Measurements from ENCODE around the gene AGBL1. TPM values are rescaled to one million over a fixed set of nuclear protein-coding genes. Genes with fewer than 3 reads are reported as not detected.

AGBL1 gene
- total and polyA plus RNA-seq, 2 experiments from 2014 or later, result not detected

- no peaks in the 10 kb centered on the region for H3K9me2 ChIP-seq (ENCODE audit: insufficient read depth)
- no peaks in the 10 kb centered on the region for H3K79me2 ChIP-seq (ENCODE audit: insufficient read depth)
- no peaks in the 10 kb centered on the region for H3K4me1 ChIP-seq (ENCODE audit: insufficient read depth)
- in situ Hi-C loops (cut with MboI), result no loop called here
- no peaks in the 10 kb centered on the region for H3K9me3 ChIP-seq (ENCODE audit: low read depth)
- H2AFZ ChIP-seq, result no peak overlapping the region
- TF ChIP-seq EZH2 (IDR thresholded peaks at IDR 0.05; ENCODE audit: insufficient read depth, poor library complexity, severe bottlenecking) (no peak), EZH2phosphoT487 (IDR thresholded peaks at IDR 0.05; ENCODE audit: insufficient read depth, low read depth) (no peak)
- no peaks in the 10 kb centered on the region for H4K20me1 ChIP-seq (ENCODE audit: insufficient read depth)
- H3K36me3 ChIP-seq (ENCODE audit: low read depth), result no peaks in the 10 kb centered on the region
- H3K4me3 ChIP-seq, result no peak overlapping the region
- no peak for DNase-seq
- H3K4me2 ChIP-seq (ENCODE audit: unreplicated experiment), result no peak overlapping the region
- H3F3A ChIP-seq (ENCODE audit: insufficient read depth), result no peaks in the 10 kb centered on the region
- H3K9ac ChIP-seq, result no peak overlapping the region
- H3K27me3 ChIP-seq (replicated peaks; ENCODE audit: insufficient read depth), result no peaks in the 10 kb centered on the region
- WGBS, 2 experiments (ENCODE audit: low coverage in 1 of 2, low lambda C conversion rate in 2 of 2, missing lambda C conversion rate in 2 of 2), result 5 to 9% methylated on average over 13 of the region's 13 CpGs
- H3K27ac ChIP-seq, result no peak overlapping the region
These were observed 3.1 kb downstream of the AGBL1 start for GRCh38 chr15:86082619-86083380.

GRCh38 chr15:86087808-86088207 is 8.1 kb downstream of the AGBL1 start:
- no peak overlapping the region for H3K27ac ChIP-seq
- no peaks in the 10 kb centered on the region for H3K9me3 ChIP-seq (ENCODE audit: low read depth)
- H2AFZ ChIP-seq, result no peak overlapping the region
- TF ChIP-seq EZH2phosphoT487 (IDR thresholded peaks at IDR 0.05; ENCODE audit: insufficient read depth, low read depth) (no peak), EZH2 (IDR thresholded peaks at IDR 0.05; ENCODE audit: insufficient read depth, poor library complexity, severe bottlenecking) (no peak)
- H4K20me1 ChIP-seq (ENCODE audit: insufficient read depth), result no peaks in the 10 kb centered on the region
- no peaks in the 10 kb centered on the region for H3K27me3 ChIP-seq (replicated peaks; ENCODE audit: insufficient read depth)
- DNase-seq, result no peak
- H3K79me2 ChIP-seq (ENCODE audit: insufficient read depth), result no peaks in the 10 kb centered on the region
- H3K4me1 ChIP-seq (ENCODE audit: insufficient read depth), result no peaks in the 10 kb centered on the region
- no peaks in the 10 kb centered on the region for H3K36me3 ChIP-seq (ENCODE audit: low read depth)
- H3K9ac ChIP-seq, result no peak overlapping the region
- H3F3A ChIP-seq (ENCODE audit: insufficient read depth), result no peaks in the 10 kb centered on the region
- H3K4me2 ChIP-seq (ENCODE audit: unreplicated experiment), result no peak overlapping the region
- H3K4me3 ChIP-seq, result no peak overlapping the region
- no peaks in the 10 kb centered on the region for H3K9me2 ChIP-seq (ENCODE audit: insufficient read depth)
- in situ Hi-C loops (cut with MboI), result no loop called here

GRCh38 chr15:86089422-86089821 is 9.8 kb downstream of the AGBL1 start:
- Histone ChIP-seq H4K20me1 (ENCODE audit: insufficient read depth) (no peaks in the 10 kb centered on the region), H3K4me3 (no peak overlapping the region), H3K27me3 (replicated peaks; ENCODE audit: insufficient read depth) (no peaks in the 10 kb centered on the region), H3K9ac (no peak overlapping the region), H3K27ac (no peak overlapping the region), H3F3A (ENCODE audit: insufficient read depth) (no peaks in the 10 kb centered on the region), H3K9me3 (ENCODE audit: low read depth) (no peaks in the 10 kb centered on the region), H3K4me1 (ENCODE audit: insufficient read depth) (no peaks in the 10 kb centered on the region), H3K79me2 (ENCODE audit: insufficient read depth) (no peaks in the 10 kb centered on the region), H3K4me2 (ENCODE audit: unreplicated experiment) (no peak overlapping the region), H2AFZ (no peak overlapping the region), H3K9me2 (ENCODE audit: insufficient read depth) (no peaks in the 10 kb centered on the region), H3K36me3 (ENCODE audit: low read depth) (no peaks in the 10 kb centered on the region)
- WGBS, 2 experiments (ENCODE audit: low coverage in 1 of 2, low lambda C conversion rate in 2 of 2, missing lambda C conversion rate in 2 of 2), result 4 to 5% methylated on average over 4 of the region's 4 CpGs
- in situ Hi-C loops (cut with MboI), result no loop called here
- TF ChIP-seq EZH2phosphoT487 (IDR thresholded peaks at IDR 0.05; ENCODE audit: insufficient read depth, low read depth) (no peak), EZH2 (IDR thresholded peaks at IDR 0.05; ENCODE audit: insufficient read depth, poor library complexity, severe bottlenecking) (no peak)
- no peak for DNase-seq

GRCh38 chr15:86101818-86102217 is 22.1 kb downstream of the AGBL1 start:
- no peaks in the 10 kb centered on the region for H3K9me2 ChIP-seq (ENCODE audit: insufficient read depth)
- no peaks in the 10 kb centered on the region for H3K36me3 ChIP-seq (ENCODE audit: low read depth)
- H3F3A ChIP-seq (ENCODE audit: insufficient read depth), result no peaks in the 10 kb centered on the region
- H3K4me2 ChIP-seq (ENCODE audit: unreplicated experiment), result no peak overlapping the region
- WGBS, 2 experiments (ENCODE audit: low coverage in 1 of 2, low lambda C conversion rate in 2 of 2, missing lambda C conversion rate in 2 of 2), result 58 to 63% methylated on average over 5 of the region's 5 CpGs
- H3K79me2 ChIP-seq (ENCODE audit: insufficient read depth), result no peaks in the 10 kb centered on the region
- no peaks in the 10 kb centered on the region for H3K4me1 ChIP-seq (ENCODE audit: insufficient read depth)
- in situ Hi-C loops (cut with MboI), result no loop called here
- H4K20me1 ChIP-seq (ENCODE audit: insufficient read depth), result no peaks in the 10 kb centered on the region
- no peak overlapping the region for H2AFZ ChIP-seq
- no peaks in the 10 kb centered on the region for H3K9me3 ChIP-seq (ENCODE audit: low read depth)
- H3K9ac ChIP-seq, result no peak overlapping the region
- no peak for TF ChIP-seq EZH2 (IDR thresholded peaks at IDR 0.05; ENCODE audit: insufficient read depth, poor library complexity, severe bottlenecking)
- TF ChIP-seq EZH2phosphoT487 (IDR thresholded peaks at IDR 0.05; ENCODE audit: insufficient read depth, low read depth), result no peak
- H3K27me3 ChIP-seq (replicated peaks; ENCODE audit: insufficient read depth), result no peaks in the 10 kb centered on the region
- no peak overlapping the region for H3K27ac ChIP-seq
- no peak overlapping the region for H3K4me3 ChIP-seq
- DNase-seq, result no peak

Data from GM23248 (cell line).